ENCODE measurements around the gene DYNLT5.

GRCh38 chr1:66761221-66761620, 9.0 kb downstream of the DYNLT5 start:
- no peak for TF ChIP-seq ZFP30 (CRISPR knock-in tag; IDR thresholded peaks at IDR 0.05)
- TF ChIP-seq, protein P1, sequence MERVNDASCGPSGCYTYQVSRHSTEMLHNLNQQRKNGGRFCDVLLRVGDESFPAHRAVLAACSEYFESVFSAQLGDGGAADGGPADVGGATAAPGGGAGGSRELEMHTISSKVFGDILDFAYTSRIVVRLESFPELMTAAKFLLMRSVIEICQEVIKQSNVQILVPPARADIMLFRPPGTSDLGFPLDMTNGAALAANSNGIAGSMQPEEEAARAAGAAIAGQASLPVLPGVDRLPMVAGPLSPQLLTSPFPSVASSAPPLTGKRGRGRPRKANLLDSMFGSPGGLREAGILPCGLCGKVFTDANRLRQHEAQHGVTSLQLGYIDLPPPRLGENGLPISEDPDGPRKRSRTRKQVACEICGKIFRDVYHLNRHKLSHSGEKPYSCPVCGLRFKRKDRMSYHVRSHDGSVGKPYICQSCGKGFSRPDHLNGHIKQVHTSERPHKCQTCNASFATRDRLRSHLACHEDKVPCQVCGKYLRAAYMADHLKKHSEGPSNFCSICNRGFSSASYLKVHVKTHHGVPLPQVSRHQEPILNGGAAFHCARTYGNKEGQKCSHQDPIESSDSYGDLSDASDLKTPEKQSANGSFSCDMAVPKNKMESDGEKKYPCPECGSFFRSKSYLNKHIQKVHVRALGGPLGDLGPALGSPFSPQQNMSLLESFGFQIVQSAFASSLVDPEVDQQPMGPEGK (CRISPR knock-in tag; IDR thresholded peaks at IDR 0.05; ENCODE audit: borderline replicate concordance): no peak
- TF ChIP-seq ARNTL (CRISPR knock-in tag; IDR thresholded peaks at IDR 0.05; ENCODE audit: borderline replicate concordance, low read depth): no peak
- no peak for TF ChIP-seq ZNF565 (CRISPR knock-in tag; conservative IDR thresholded peaks at IDR 0.05; ENCODE audit: low read depth)
- no peak for TF ChIP-seq RARB (CRISPR knock-in tag; IDR thresholded peaks at IDR 0.05)
- no peak for TF ChIP-seq SNAI2 (CRISPR knock-in tag; IDR thresholded peaks at IDR 0.05)
- TF ChIP-seq BACH2 (CRISPR knock-in tag; IDR thresholded peaks at IDR 0.05; ENCODE audit: borderline replicate concordance): no peak
- no peak for TF ChIP-seq ZFP3 (CRISPR knock-in tag; IDR thresholded peaks at IDR 0.05)
- TF ChIP-seq CREB5 (CRISPR knock-in tag; IDR thresholded peaks at IDR 0.05; ENCODE audit: low read depth): no peak

All from SK-N-SH treated with all-trans-retinoic acid at 6 μM for 48 hours (cell line).